Sigmoid colon (tissue), 7 donors: ENCODE results near the gene CREB3L2. TPM values are rescaled to one million over a fixed set of nuclear protein-coding genes. Genes with fewer than 3 reads are reported as not detected.
A peak's percentile ranks its signal among the peaks of the same experiment; 100 is the strongest.

Experiments used
- DNase-seq: peaks from one replicate; pipeline ENCODE4 v3.0.0-alpha.2; 2019
- H3K27ac ChIP-seq, 4 donors: fragments of 200-600 bp; sonication (generic); one replicate each; pipeline ENCODE4 v1.5.1; 2016 to 2019; ENCODE audit warnings: mild to moderate bottlenecking in 1 of 4
- H3K27me3 ChIP-seq, 3 donors: fragments of 200-600 bp; sonication (generic); one replicate each; pipeline ENCODE4 v1.5.1; 2019; ENCODE audit warnings: mild to moderate bottlenecking in 1 of 3
- H3K36me3 ChIP-seq, 4 donors: fragments of 200-600 bp; sonication (generic); one replicate each; pipeline ENCODE4 v1.5.1; 2016 to 2019
- H3K4me1 ChIP-seq, 4 donors: fragments of 200-600 bp; sonication (generic); one replicate each; pipeline ENCODE4 v1.5.1; 2017 to 2019
- H3K4me3 ChIP-seq, 4 donors: fragments of 200-600 bp; sonication (generic); one replicate each; pipeline ENCODE4 v1.5.1; 2017 to 2019; ENCODE audit warnings: mild to moderate bottlenecking in 2 of 4, moderate library complexity in 1 of 4
- H3K9me3 ChIP-seq, 4 donors: fragments of 200-600 bp in 3 of 4; sonication (generic) in 3 of 4; one replicate each; pipeline versions ENCODE4 v1.5.1 to v1.6.1; 2013 to 2019
- EP300 ChIP-seq, 4 donors: sonication (generic); formaldehyde crosslinking; IDR thresholded peaks; one replicate each; pipeline ENCODE4 v1.6.1; 2017; ENCODE audit warnings: antibody characterized with exemption in 4 of 4
- POLR2A ChIP-seq, 2 donors: fragments of 450-650 bp; IDR thresholded peaks; one replicate each; pipeline ENCODE4 v1.6.1; 2016; ENCODE audit warnings: antibody characterized with exemption in 2 of 2, mild to moderate bottlenecking in 2 of 2, moderate library complexity in 2 of 2
- POLR2AphosphoS5 ChIP-seq, 4 donors: sonication (generic); formaldehyde crosslinking; IDR thresholded peaks; one replicate each; pipeline ENCODE4 v1.6.1; 2017; ENCODE audit warnings: antibody characterized with exemption in 4 of 4
- WGBS, 2 donors: extraction: QIAGEN DNeasy Blood & Tissue Kit; methylation state at CpG; one replicate each; pipeline ENCODE4 v1.1.7; 2013; 5-methylcytosine and 5-hydroxymethylcytosine counted together
- intact Hi-C: fragments of 100-400 bp; cut with DNase I; formaldehyde crosslinking; loops from one replicate; pipeline ENCODE4 v1.15.1; 2023
- polyA plus RNA-seq, 3 donors: library from polyadenylated mRNA; stranded (reverse); fragments of 200-250 nt; gene quantifications; one replicate each; pipeline ENCODE4 v1.2.3, GENCODE V29; 2013
- total RNA-seq, 4 donors: library from RNA; depleted of rRNA; stranded (reverse); fragments of >200 nt; gene quantifications; one replicate each; pipeline ENCODE4 v1.1.0, GENCODE V29; 2016
- TF ChIP-seq, protein P1 (sequence below), 4 experiments: fragments of 450-650 bp in 3 of 4; fragments of 200-600 bp in 1 of 4; IDR thresholded peaks; one replicate each; pipeline ENCODE4 v1.5.1; 2016 to 2019; ENCODE audit warnings: antibody characterized with exemption in 4 of 4, mild to moderate bottlenecking in 3 of 4, moderate library complexity in 2 of 4
- donor health status: healthy with polysubstance abuse.
- donor health status: Bipolar disorder and iron deficiency.
- donor health status: healthy.

The CREB3L2 gene
- total and polyA plus RNA-seq, 7 donors = 3.0 to 41.3 (median 26.0) TPM

DNA sequence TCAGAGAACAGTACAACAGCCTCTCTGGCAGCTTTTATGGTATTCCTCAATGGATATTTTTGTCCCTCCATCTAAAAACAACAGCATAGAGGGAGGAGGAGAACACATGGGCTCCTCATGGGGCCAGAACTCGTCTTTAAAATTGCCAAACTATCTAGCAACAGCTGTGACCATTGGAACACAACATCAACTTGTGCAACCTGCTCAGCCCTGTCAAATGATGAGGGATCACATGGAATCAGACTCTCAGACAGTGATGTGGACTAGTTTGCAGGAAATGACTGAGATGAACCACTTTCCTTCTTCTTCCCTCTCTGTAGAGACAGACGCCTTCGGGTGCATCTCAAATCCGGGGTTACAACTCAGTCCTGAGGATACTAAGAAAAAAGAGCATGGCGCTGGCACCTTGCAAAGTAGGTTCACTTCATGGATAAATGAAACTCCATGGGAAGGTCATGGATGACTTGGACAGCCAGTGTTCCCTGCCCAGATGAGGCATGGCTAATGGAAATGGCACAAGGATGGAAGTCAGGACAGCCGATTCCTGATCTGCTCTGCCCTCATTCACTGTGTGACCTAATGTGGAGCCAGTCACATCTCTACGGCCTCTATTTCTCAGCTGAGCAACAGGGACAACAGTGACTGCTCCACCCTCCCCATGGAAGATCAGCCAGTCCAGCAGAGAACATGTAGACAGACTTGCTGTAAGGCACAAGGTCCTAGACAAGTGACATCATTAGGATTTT is 130.5 kb downstream of the CREB3L2 start:
- peaks cover 0 to 26% (median 17%) of the 10 kb centered on the region in 4 donors for H3K4me1 ChIP-seq
- 93 to 95% methylated on average over 7 of the region's 7 CpGs for WGBS, 2 donors
- H3K27me3 ChIP-seq = no peaks in the 10 kb centered on the region
- no peaks in the 10 kb centered on the region for H3K9me3 ChIP-seq
- TF ChIP-seq POLR2A (IDR thresholded peaks at IDR 0.05) (no peak), EP300 (IDR thresholded peaks at IDR 0.05) (no peak), POLR2AphosphoS5 (IDR thresholded peaks at IDR 0.05) (peak in 2 of 4 donors; percentile 20 to 23)
- TF ChIP-seq, protein P1, sequence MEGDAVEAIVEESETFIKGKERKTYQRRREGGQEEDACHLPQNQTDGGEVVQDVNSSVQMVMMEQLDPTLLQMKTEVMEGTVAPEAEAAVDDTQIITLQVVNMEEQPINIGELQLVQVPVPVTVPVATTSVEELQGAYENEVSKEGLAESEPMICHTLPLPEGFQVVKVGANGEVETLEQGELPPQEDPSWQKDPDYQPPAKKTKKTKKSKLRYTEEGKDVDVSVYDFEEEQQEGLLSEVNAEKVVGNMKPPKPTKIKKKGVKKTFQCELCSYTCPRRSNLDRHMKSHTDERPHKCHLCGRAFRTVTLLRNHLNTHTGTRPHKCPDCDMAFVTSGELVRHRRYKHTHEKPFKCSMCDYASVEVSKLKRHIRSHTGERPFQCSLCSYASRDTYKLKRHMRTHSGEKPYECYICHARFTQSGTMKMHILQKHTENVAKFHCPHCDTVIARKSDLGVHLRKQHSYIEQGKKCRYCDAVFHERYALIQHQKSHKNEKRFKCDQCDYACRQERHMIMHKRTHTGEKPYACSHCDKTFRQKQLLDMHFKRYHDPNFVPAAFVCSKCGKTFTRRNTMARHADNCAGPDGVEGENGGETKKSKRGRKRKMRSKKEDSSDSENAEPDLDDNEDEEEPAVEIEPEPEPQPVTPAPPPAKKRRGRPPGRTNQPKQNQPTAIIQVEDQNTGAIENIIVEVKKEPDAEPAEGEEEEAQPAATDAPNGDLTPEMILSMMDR (IDR thresholded peaks at IDR 0.05) = no peak
- peak overlapping the region in 2 of 4 donors; percentile 7 to 57 for H3K27ac ChIP-seq
- DNase-seq = no peak
- no peak overlapping the region for H3K4me3 ChIP-seq
- peaks cover 0 to 38% (median 14%) of the 10 kb centered on the region in 4 donors for H3K36me3 ChIP-seq
- intact Hi-C loops = no loop called here

DNA sequence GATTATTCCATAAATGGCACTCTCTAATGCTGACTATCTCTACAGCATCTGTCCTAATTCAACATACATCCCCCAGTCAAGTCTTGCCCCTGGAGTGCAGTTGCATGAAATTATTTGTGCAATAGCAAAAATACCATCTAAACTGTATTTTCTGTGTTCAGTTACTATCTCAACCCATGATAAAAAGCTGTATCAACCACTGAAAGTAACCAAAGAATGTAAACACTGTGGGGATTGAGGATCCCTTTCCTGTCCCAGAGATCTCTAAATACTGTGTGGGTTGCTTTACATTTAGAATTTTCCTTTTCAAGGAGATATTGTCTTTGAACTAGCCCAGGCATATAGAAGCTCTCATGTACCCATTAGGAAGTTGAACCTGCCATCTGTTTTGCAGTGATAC is 131.2 kb downstream of the CREB3L2 start:
- peak overlapping the region in 2 of 4 donors; percentile 7 to 22 for H3K27ac ChIP-seq
- no peaks in the 10 kb centered on the region for H3K9me3 ChIP-seq
- no peak for DNase-seq
- H3K4me1 ChIP-seq = peaks cover 0 to 26% (median 16%) of the 10 kb centered on the region in 4 donors
- no peaks in the 10 kb centered on the region for H3K27me3 ChIP-seq
- H3K36me3 ChIP-seq = peaks cover 0 to 44% (median 18%) of the 10 kb centered on the region in 4 donors
- intact Hi-C loops = no loop called here
- TF ChIP-seq POLR2A (IDR thresholded peaks at IDR 0.05) = no peak
- TF ChIP-seq, protein P1 (IDR thresholded peaks at IDR 0.05) = no peak
- no peak for TF ChIP-seq POLR2AphosphoS5 (IDR thresholded peaks at IDR 0.05)
- TF ChIP-seq EP300 (IDR thresholded peaks at IDR 0.05) = no peak
- no peak overlapping the region for H3K4me3 ChIP-seq

DNA sequence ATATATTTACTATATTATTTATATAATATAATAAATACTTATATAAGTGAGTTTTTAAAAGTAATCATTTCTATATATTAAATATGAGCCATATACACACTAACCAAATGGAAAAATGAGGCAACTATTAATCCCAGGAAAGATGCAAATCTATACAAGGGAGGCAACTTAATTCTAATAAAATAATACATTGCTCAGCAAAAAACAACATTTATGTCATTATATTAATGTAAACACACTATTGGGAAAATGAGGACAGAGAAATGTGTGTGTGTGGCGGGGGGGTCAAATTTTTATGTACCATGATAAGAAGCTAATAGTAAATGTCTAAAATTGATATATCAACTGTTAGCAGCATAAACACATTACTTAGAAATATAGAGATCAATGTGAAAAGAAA is 131.8 kb downstream of the CREB3L2 start:
- intact Hi-C loops = no loop called here
- DNase-seq = no peak
- Histone ChIP-seq H3K4me3 (no peak overlapping the region), H3K27ac (no peak overlapping the region), H3K4me1 (peaks cover 0 to 20% (median 12%) of the 10 kb centered on the region in 4 donors), H3K36me3 (peaks cover 0 to 50% (median 18%) of the 10 kb centered on the region in 4 donors), H3K9me3 (no peaks in the 10 kb centered on the region), H3K27me3 (no peaks in the 10 kb centered on the region)
- no peak for TF ChIP-seq EP300 (IDR thresholded peaks at IDR 0.05)
- 93 to 98% methylated on average over 1 of the region's 1 CpG for WGBS, 2 donors

DNA sequence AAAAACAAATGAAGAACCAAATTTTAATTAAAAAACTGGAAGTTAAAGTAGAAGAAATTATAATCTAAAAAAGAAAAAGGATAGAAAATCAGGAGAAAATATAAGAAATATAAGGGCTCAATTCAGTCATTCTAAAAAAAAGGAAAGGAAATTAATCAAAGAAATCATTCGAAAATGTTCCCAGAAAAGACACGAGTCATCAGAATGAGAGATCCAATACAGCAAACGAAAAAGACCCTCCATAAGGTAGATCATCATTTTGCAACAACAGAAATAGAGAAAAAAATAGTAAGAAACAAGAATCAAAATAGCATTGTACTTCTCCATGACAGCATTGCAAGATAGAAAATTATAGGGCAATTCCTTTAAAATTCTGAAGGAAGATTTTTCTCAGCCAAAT is 132.6 kb downstream of the CREB3L2 start:
- WGBS, 2 donors = 93% methylated on average over 3 of the region's 3 CpGs
- Histone ChIP-seq H3K9me3 (no peaks in the 10 kb centered on the region), H3K36me3 (peaks cover 0 to 54% (median 18%) of the 10 kb centered on the region in 4 donors), H3K4me3 (no peak overlapping the region), H3K27ac (no peak overlapping the region), H3K4me1 (peaks cover 0 to 12% (median 4%) of the 10 kb centered on the region in 4 donors), H3K27me3 (no peaks in the 10 kb centered on the region)
- intact Hi-C loops = no loop called here
- no peak for DNase-seq
- TF ChIP-seq POLR2AphosphoS5 (IDR thresholded peaks at IDR 0.05) (no peak), EP300 (IDR thresholded peaks at IDR 0.05) (no peak), POLR2A (IDR thresholded peaks at IDR 0.05) (no peak)
- TF ChIP-seq, protein P1 (IDR thresholded peaks at IDR 0.05) = no peak

DNA sequence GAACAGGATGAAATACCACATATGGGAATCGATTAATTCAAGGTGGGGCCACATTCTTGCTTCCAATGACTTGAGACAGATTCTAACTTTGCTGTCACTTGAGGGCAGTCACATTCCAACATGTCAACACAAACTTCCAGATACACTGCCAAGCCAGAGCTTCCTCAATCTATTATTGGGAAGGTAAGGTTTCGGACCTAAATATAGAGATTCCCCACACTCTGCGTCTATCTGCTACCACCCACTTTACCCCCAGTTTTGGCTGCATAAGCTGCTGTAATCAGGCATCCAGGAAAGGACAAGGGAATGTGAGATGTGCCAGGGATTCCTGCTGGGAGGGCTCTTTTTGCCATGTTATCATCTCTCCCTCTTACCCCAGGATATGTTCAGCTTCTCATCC is 134.6 kb downstream of the CREB3L2 start:
- TF ChIP-seq EP300 (IDR thresholded peaks at IDR 0.05) (no peak), POLR2AphosphoS5 (IDR thresholded peaks at IDR 0.05) (no peak), POLR2A (IDR thresholded peaks at IDR 0.05) (no peak)
- TF ChIP-seq, protein P1 (IDR thresholded peaks at IDR 0.05) = no peak
- H3K27ac ChIP-seq = no peak overlapping the region
- no peaks in the 10 kb centered on the region for H3K27me3 ChIP-seq
- no peak for DNase-seq
- WGBS, 2 donors = 94 to 95% methylated on average over 3 of the region's 3 CpGs
- H3K9me3 ChIP-seq = no peaks in the 10 kb centered on the region
- peaks cover 0 to 53% (median 14%) of the 10 kb centered on the region in 4 donors for H3K36me3 ChIP-seq
- intact Hi-C loops = no loop called here
- H3K4me1 ChIP-seq = peaks cover 0 to 9% (median 6%) of the 10 kb centered on the region in 4 donors
- no peak overlapping the region for H3K4me3 ChIP-seq
